Erythroblast (primary cell): ENCODE measurements around the gene CCNYL1.

Source experiments
- GATA1 ChIP-seq: IDR thresholded peaks from 2 replicates; pipeline ENCODE4 v1.6.1; 2011; ENCODE audit warnings: low read depth, mild to moderate bottlenecking, control low read depth, low read length, moderate library complexity
- POLR2A ChIP-seq: IDR thresholded peaks from 2 replicates; pipeline ENCODE4 v1.6.1; 2011; ENCODE audit warnings: mild to moderate bottlenecking, low read length

DNA sequence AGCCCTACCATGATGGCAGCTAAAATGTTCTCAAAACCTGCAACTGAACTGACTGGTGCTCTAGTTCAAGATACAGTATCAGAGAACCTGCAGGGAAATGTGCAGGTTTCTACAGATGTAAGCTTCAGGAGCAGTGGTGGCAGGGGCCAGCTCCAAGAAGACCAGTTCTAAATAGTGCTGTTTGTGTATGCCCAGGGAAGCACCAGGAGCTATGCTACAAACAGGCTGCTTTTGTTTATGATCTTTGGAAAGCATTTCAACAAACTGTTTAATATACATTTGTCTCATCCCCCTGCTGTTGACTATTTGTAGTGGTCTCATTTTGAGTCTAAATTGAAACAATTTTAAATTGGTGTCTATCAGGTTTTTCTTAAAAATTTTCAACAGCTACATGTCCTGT is 37.6 kb downstream of the CCNYL1 start:
- TF ChIP-seq POLR2A (no peak), GATA1 (no peak)
